Esophagus squamous epithelium (tissue), 5 donors: ENCODE data around the gene RAB24. TPM values are rescaled to one million over a fixed set of nuclear protein-coding genes. Genes with fewer than 3 reads are reported as not detected.

Experiments
- DNase-seq: peaks from one replicate; lab custom pipeline; 2025; lab: John Stamatoyannopoulos, UW
- H3K27ac ChIP-seq, 4 donors: fragments of 200-600 bp; sonication (generic); one replicate each; pipeline ENCODE4 v1.5.1; 2016 to 2019; ENCODE audit warnings: mild to moderate bottlenecking in 1 of 4
- H3K27me3 ChIP-seq, 4 donors: fragments of 200-600 bp; sonication (generic); 1 replicate in 3 of 4; 2 replicates in 1 of 4; pipeline versions ENCODE4 v1.5.1 to v1.6.0; 2017 to 2021; ENCODE audit warnings: antibody characterized with exemption in 1 of 4
- H3K36me3 ChIP-seq, 3 donors: fragments of 200-600 bp; sonication (generic); one replicate each; pipeline ENCODE4 v1.5.1; 2016 to 2019
- H3K4me1 ChIP-seq, 3 donors: fragments of 200-600 bp; sonication (generic); one replicate each; pipeline ENCODE4 v1.5.1; 2017 to 2019
- H3K4me3 ChIP-seq, 4 donors: fragments of 200-600 bp; sonication (generic); 1 replicate in 3 of 4; 2 replicates in 1 of 4; pipeline ENCODE4 v1.5.1; 2016 to 2019; ENCODE audit warnings: mild to moderate bottlenecking in 2 of 4, moderate library complexity in 1 of 4
- H3K9me3 ChIP-seq, 3 donors: fragments of 200-600 bp; sonication (generic); one replicate each; pipeline ENCODE4 v1.5.1; 2016 to 2019
- CTCF ChIP-seq, 6 experiments: fragments of 450-650 bp in 4 of 6; fragments of 200-600 bp in 2 of 6; sonication (generic) in 2 of 6; IDR thresholded peaks; one replicate each; pipeline ENCODE4 v1.5.1; 2016 to 2019; ENCODE audit warnings: antibody characterized with exemption in 6 of 6, mild to moderate bottlenecking in 4 of 6, moderate library complexity in 4 of 6
- POLR2A ChIP-seq, 4 donors: fragments of 450-650 bp; IDR thresholded peaks; one replicate each; pipeline ENCODE4 v1.6.1; 2017; ENCODE audit warnings: antibody characterized with exemption in 4 of 4, mild to moderate bottlenecking in 4 of 4, moderate library complexity in 3 of 4
- WGBS, 2 donors: methylation state at CpG; one replicate each; pipeline ENCODE4 v1.1.5; 2018; 5-methylcytosine and 5-hydroxymethylcytosine counted together
- intact Hi-C: fragments of 100-400 bp; cut with DNase I; formaldehyde crosslinking; loops from one replicate; pipeline ENCODE4 v1.15.0; 2022
- total RNA-seq, 4 donors: library from RNA; depleted of rRNA; stranded (reverse); fragments of >200 nt; gene quantifications; one replicate each; pipeline ENCODE4 v1.1.0, GENCODE V29; 2016
- donor health status: DM: yes; HTN: yes; CAD: no.

The RAB24 gene
- total RNA-seq, 4 donors from 2014 or later, result 24.0 to 74.4 (median 49.8) TPM

- no peak for TF ChIP-seq CTCF (IDR thresholded peaks at IDR 0.05)
- no peak for TF ChIP-seq POLR2A (IDR thresholded peaks at IDR 0.05)
- H3K9me3 ChIP-seq, result no peaks in the 10 kb centered on the region
- H3K36me3 ChIP-seq, result peaks cover 33 to 94% (median 34%) of the 10 kb centered on the region in 3 donors
- H3K27ac ChIP-seq, result no peak overlapping the region
- peaks cover 5 to 23% (median 10%) of the 10 kb centered on the region in 3 donors for H3K4me1 ChIP-seq
- no peak for DNase-seq
- H3K27me3 ChIP-seq, result no peaks in the 10 kb centered on the region
- intact Hi-C loops, result no loop called here
- WGBS, 2 donors, result 100% methylated on average over 3 of the region's 3 CpGs; no CpG with 5 or more reads in 1 of the 2 donors
- no peak overlapping the region for H3K4me3 ChIP-seq
Observed at GRCh38 chr5:177294632-177295031, 8.9 kb downstream of the RAB24 start.

- Histone ChIP-seq H3K4me3 (no peak overlapping the region), H3K36me3 (peaks cover 33 to 97% (median 34%) of the 10 kb centered on the region in 3 donors), H3K9me3 (no peaks in the 10 kb centered on the region), H3K4me1 (peaks cover 0 to 17% (median 5%) of the 10 kb centered on the region in 3 donors), H3K27ac (no peak overlapping the region), H3K27me3 (no peaks in the 10 kb centered on the region)
- 82 to 95% methylated on average over 7 to 9 of the region's 12 CpGs for WGBS, 2 donors
- intact Hi-C loops, result no loop called here
- DNase-seq, result no peak
- TF ChIP-seq POLR2A (IDR thresholded peaks at IDR 0.05) (no peak), CTCF (IDR thresholded peaks at IDR 0.05) (no peak)
Observed at GRCh38 chr5:177293819-177294581, 9.5 kb downstream of the RAB24 start.

- Histone ChIP-seq H3K9me3 (no peaks in the 10 kb centered on the region), H3K4me1 (peaks cover 0 to 14% (median 5%) of the 10 kb centered on the region in 3 donors), H3K27me3 (no peaks in the 10 kb centered on the region), H3K36me3 (peaks cover 34 to 99% (median 42%) of the 10 kb centered on the region in 3 donors), H3K4me3 (no peak overlapping the region), H3K27ac (no peak overlapping the region)
- no peak for DNase-seq
- intact Hi-C loops, result no loop called here
- WGBS, 2 donors, result 95 to 98% methylated on average over 7 of the region's 7 CpGs
- no peak for TF ChIP-seq CTCF (IDR thresholded peaks at IDR 0.05)
- no peak for TF ChIP-seq POLR2A (IDR thresholded peaks at IDR 0.05)
Observed at GRCh38 chr5:177291735-177292134, 11.8 kb downstream of the RAB24 start.

GRCh38 chr5:177290816-177291596, 12.5 kb downstream of the RAB24 start:
- Histone ChIP-seq H3K36me3 (peaks cover 33 to 99% (median 42%) of the 10 kb centered on the region in 3 donors), H3K4me3 (no peak overlapping the region), H3K4me1 (peaks cover 0 to 7% (median 2%) of the 10 kb centered on the region in 3 donors), H3K9me3 (no peaks in the 10 kb centered on the region), H3K27ac (no peak overlapping the region), H3K27me3 (no peaks in the 10 kb centered on the region)
- no peak for TF ChIP-seq POLR2A (IDR thresholded peaks at IDR 0.05)
- TF ChIP-seq CTCF (IDR thresholded peaks at IDR 0.05), result no peak
- 92 to 94% methylated on average over 12 of the region's 12 CpGs for WGBS, 2 donors
- intact Hi-C loops, result no loop called here
- DNase-seq, result no peak

GRCh38 chr5:177288191-177288590, 15.3 kb downstream of the RAB24 start:
- intact Hi-C loops, result no loop called here
- WGBS, 2 donors, result 86 to 90% methylated on average over 2 of the region's 2 CpGs
- peaks cover 22 to 99% (median 40%) of the 10 kb centered on the region in 3 donors for H3K36me3 ChIP-seq

More at GRCh38 chr5:177288191-177288590, 15.3 kb downstream of the RAB24 start:
- TF ChIP-seq POLR2A (IDR thresholded peaks at IDR 0.05), result no peak
- TF ChIP-seq CTCF (IDR thresholded peaks at IDR 0.05), result no peak
- H3K4me1 ChIP-seq, result no peaks in the 10 kb centered on the region
- no peak overlapping the region for H3K27ac ChIP-seq
- no peak overlapping the region for H3K4me3 ChIP-seq
- H3K9me3 ChIP-seq, result no peaks in the 10 kb centered on the region
- no peaks in the 10 kb centered on the region for H3K27me3 ChIP-seq
- no peak for DNase-seq
